ENCODE data around the gene LEO1.

DNA sequence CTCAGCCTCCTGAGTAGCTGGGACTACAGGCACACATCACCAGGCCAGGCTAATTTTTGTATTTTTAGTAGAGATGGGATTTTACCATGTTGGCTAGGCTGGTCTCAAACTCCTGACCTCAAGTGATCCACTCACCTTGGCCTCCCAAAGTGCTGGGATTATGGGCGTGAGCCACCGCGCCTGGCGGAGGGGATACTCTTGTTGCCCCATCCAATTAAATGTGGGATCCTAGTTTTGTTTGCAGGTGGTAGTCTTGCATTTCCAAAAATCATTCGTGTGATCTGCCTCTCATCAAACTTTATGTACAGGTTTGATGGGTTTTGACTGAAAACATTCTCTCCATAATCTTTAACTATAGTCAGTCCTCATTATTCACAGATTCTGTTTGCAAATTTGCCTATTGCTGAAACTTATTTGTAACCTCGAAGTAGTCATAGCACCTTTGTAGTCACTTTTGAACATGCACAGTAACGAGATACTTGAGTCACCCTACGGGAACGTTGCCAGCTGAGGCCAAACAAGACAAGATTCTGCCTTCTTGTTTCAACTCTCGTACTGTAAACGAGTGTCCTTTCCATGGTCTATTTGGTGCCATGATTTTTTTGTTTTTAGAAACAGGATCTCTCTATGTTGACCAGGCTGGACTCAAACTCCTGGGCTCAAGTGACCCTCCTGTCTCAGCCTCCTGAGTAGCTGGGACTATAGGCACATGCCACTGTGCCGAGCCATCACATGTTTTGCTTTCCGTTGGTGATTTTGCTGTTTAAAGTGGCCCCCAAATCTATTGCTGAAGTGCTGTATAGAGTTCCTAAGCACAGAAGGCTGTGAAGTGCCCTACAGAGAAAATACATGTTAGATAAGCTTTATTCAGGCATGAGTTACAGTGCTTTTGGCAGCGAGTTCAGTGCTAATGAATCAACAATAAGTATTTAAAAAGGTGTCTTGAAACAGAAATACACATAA, 39.3 kb upstream of the LEO1 start:
- TF ChIP-seq, protein P1, sequence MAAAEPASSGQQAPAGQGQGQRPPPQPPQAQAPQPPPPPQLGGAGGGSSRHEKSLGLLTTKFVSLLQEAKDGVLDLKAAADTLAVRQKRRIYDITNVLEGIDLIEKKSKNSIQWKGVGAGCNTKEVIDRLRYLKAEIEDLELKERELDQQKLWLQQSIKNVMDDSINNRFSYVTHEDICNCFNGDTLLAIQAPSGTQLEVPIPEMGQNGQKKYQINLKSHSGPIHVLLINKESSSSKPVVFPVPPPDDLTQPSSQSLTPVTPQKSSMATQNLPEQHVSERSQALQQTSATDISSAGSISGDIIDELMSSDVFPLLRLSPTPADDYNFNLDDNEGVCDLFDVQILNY (CRISPR knock-in tag; IDR thresholded peaks at IDR 0.05) = no peak
- TF ChIP-seq, protein P2, sequence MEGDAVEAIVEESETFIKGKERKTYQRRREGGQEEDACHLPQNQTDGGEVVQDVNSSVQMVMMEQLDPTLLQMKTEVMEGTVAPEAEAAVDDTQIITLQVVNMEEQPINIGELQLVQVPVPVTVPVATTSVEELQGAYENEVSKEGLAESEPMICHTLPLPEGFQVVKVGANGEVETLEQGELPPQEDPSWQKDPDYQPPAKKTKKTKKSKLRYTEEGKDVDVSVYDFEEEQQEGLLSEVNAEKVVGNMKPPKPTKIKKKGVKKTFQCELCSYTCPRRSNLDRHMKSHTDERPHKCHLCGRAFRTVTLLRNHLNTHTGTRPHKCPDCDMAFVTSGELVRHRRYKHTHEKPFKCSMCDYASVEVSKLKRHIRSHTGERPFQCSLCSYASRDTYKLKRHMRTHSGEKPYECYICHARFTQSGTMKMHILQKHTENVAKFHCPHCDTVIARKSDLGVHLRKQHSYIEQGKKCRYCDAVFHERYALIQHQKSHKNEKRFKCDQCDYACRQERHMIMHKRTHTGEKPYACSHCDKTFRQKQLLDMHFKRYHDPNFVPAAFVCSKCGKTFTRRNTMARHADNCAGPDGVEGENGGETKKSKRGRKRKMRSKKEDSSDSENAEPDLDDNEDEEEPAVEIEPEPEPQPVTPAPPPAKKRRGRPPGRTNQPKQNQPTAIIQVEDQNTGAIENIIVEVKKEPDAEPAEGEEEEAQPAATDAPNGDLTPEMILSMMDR (IDR thresholded peaks at IDR 0.05) = no peak
- no peak for TF ChIP-seq ZNF423 (CRISPR knock-in tag; IDR thresholded peaks at IDR 0.05)
- TF ChIP-seq, protein P3, sequence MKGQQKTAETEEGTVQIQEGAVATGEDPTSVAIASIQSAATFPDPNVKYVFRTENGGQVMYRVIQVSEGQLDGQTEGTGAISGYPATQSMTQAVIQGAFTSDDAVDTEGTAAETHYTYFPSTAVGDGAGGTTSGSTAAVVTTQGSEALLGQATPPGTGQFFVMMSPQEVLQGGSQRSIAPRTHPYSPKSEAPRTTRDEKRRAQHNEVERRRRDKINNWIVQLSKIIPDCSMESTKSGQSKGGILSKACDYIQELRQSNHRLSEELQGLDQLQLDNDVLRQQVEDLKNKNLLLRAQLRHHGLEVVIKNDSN (CRISPR knock-in tag; IDR thresholded peaks at IDR 0.05) = no peak
- no peak for TF ChIP-seq TCF7 (CRISPR knock-in tag; IDR thresholded peaks at IDR 0.05; ENCODE audit: low read depth)
- TF ChIP-seq ZNF219 (CRISPR knock-in tag; IDR thresholded peaks at IDR 0.05; ENCODE audit: borderline replicate concordance) = no peak
- TF ChIP-seq, protein P4, sequence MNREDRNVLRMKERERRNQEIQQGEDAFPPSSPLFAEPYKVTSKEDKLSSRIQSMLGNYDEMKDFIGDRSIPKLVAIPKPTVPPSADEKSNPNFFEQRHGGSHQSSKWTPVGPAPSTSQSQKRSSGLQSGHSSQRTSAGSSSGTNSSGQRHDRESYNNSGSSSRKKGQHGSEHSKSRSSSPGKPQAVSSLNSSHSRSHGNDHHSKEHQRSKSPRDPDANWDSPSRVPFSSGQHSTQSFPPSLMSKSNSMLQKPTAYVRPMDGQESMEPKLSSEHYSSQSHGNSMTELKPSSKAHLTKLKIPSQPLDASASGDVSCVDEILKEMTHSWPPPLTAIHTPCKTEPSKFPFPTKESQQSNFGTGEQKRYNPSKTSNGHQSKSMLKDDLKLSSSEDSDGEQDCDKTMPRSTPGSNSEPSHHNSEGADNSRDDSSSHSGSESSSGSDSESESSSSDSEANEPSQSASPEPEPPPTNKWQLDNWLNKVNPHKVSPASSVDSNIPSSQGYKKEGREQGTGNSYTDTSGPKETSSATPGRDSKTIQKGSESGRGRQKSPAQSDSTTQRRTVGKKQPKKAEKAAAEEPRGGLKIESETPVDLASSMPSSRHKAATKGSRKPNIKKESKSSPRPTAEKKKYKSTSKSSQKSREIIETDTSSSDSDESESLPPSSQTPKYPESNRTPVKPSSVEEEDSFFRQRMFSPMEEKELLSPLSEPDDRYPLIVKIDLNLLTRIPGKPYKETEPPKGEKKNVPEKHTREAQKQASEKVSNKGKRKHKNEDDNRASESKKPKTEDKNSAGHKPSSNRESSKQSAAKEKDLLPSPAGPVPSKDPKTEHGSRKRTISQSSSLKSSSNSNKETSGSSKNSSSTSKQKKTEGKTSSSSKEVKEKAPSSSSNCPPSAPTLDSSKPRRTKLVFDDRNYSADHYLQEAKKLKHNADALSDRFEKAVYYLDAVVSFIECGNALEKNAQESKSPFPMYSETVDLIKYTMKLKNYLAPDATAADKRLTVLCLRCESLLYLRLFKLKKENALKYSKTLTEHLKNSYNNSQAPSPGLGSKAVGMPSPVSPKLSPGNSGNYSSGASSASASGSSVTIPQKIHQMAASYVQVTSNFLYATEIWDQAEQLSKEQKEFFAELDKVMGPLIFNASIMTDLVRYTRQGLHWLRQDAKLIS (CRISPR knock-in tag; IDR thresholded peaks at IDR 0.05; ENCODE audit: borderline replicate concordance) = no peak
- TF ChIP-seq FOXJ3 (CRISPR knock-in tag; IDR thresholded peaks at IDR 0.05; ENCODE audit: borderline replicate concordance) = no peak
- TF ChIP-seq, protein P5, sequence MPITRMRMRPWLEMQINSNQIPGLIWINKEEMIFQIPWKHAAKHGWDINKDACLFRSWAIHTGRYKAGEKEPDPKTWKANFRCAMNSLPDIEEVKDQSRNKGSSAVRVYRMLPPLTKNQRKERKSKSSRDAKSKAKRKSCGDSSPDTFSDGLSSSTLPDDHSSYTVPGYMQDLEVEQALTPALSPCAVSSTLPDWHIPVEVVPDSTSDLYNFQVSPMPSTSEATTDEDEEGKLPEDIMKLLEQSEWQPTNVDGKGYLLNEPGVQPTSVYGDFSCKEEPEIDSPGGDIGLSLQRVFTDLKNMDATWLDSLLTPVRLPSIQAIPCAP (CRISPR knock-in tag; IDR thresholded peaks at IDR 0.05) = no peak
- TF ChIP-seq, protein P6, sequence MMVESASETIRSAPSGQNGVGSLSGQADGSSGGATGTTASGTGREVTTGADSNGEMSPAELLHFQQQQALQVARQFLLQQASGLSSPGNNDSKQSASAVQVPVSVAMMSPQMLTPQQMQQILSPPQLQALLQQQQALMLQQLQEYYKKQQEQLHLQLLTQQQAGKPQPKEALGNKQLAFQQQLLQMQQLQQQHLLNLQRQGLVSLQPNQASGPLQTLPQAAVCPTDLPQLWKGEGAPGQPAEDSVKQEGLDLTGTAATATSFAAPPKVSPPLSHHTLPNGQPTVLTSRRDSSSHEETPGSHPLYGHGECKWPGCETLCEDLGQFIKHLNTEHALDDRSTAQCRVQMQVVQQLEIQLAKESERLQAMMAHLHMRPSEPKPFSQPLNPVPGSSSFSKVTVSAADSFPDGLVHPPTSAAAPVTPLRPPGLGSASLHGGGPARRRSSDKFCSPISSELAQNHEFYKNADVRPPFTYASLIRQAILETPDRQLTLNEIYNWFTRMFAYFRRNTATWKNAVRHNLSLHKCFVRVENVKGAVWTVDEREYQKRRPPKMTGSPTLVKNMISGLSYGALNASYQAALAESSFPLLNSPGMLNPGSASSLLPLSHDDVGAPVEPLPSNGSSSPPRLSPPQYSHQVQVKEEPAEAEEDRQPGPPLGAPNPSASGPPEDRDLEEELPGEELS (CRISPR knock-in tag; IDR thresholded peaks at IDR 0.05) = no peak
- no peak for TF ChIP-seq JUN (CRISPR knock-in tag; IDR thresholded peaks at IDR 0.05)
- no peak for TF ChIP-seq TEAD1 (CRISPR knock-in tag; IDR thresholded peaks at IDR 0.05)
- TF ChIP-seq GRHL2 (CRISPR knock-in tag; IDR thresholded peaks at IDR 0.05; ENCODE audit: insufficient replicate concordance, severe bottlenecking) = no peak

Measured in WTC11 (cell line).